ENCODE results near the gene PCCA. TPM values are rescaled to one million over a fixed set of nuclear protein-coding genes. Genes with fewer than 3 reads are reported as not detected.

The PCCA gene
- total RNA-seq, 2 donors from 2014 or later = 19.6 to 38.6 TPM

DNA sequence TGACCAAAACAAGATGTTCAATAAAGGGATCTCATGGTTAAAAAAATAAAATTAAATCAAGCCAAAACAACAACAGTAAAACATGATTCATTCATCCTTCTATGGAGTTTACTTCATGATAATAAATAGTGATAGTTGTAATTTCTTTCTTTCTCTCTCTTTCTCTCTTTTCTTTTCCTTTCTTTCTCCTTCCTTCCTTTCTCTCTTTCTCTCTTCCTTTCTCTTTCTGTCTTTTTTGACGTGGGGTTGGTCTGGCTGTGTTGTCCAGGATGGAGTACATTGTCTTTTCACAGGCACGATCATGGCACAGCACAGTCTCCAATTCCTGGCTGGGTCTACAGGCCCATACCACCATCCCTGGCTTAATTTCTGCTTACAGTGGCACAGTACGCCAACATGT, 29.1 kb upstream of the PCCA start:
- Histone ChIP-seq H3K4me1 (no peaks in the 10 kb centered on the region), H3K27me3 (no peaks in the 10 kb centered on the region), H3K27ac (no peak overlapping the region), H3K36me3 (no peaks in the 10 kb centered on the region), H3K4me3 (no peak overlapping the region), H3K9me3 (no peaks in the 10 kb centered on the region)
- TF ChIP-seq, protein P1, sequence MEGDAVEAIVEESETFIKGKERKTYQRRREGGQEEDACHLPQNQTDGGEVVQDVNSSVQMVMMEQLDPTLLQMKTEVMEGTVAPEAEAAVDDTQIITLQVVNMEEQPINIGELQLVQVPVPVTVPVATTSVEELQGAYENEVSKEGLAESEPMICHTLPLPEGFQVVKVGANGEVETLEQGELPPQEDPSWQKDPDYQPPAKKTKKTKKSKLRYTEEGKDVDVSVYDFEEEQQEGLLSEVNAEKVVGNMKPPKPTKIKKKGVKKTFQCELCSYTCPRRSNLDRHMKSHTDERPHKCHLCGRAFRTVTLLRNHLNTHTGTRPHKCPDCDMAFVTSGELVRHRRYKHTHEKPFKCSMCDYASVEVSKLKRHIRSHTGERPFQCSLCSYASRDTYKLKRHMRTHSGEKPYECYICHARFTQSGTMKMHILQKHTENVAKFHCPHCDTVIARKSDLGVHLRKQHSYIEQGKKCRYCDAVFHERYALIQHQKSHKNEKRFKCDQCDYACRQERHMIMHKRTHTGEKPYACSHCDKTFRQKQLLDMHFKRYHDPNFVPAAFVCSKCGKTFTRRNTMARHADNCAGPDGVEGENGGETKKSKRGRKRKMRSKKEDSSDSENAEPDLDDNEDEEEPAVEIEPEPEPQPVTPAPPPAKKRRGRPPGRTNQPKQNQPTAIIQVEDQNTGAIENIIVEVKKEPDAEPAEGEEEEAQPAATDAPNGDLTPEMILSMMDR (IDR thresholded peaks at IDR 0.05) = no peak
- DNase-seq (ENCODE audit: low spot score) = no peak

DNA sequence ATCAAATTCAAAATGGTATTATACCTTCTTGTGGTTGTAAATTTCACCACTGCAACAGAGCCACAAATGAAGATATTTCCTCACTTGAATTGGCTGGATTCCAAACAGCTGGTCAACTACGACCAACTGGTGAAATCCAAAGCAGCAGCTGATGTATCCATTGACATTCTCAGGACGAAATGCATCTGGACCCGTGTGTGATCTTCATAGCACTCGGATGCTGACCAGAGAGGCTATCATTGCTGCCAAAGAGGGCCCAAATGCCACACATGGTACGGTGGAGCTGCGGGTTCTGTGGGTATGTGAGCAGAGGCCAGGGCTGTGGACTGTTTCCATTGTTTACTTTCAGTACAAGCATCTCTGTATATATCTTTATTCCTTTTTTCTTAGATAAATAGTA, 25.6 kb upstream of the PCCA start:
- no peaks in the 10 kb centered on the region for H3K9me3 ChIP-seq
- H3K4me3 ChIP-seq = no peak overlapping the region
- no peaks in the 10 kb centered on the region for H3K27me3 ChIP-seq
- no peak for DNase-seq (ENCODE audit: low spot score)
- H3K4me1 ChIP-seq = no peaks in the 10 kb centered on the region
- H3K36me3 ChIP-seq = no peaks in the 10 kb centered on the region
- H3K27ac ChIP-seq = no peak overlapping the region
- TF ChIP-seq, protein P1 (IDR thresholded peaks at IDR 0.05) = no peak

DNA sequence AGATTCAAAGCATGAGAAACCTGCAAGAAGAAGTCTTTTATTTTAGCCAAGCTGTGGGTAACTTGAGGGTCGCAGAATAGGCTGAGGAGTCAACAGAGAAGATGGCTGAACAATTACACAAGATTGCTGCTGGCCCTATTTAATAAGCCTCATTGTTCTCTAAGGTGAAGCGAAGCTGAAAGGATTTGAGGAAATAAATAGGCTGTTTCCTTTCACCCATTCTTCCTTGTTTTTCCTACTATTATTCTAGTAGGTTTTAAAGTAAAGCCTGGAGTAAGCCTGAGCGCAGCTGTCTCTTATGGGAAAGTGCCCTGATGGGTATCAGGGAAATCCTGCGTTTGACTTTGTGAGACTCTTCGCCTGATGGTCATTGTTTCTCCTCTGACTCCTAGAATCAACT, 25.0 kb upstream of the PCCA start:
- TF ChIP-seq, protein P1 (IDR thresholded peaks at IDR 0.05) = no peak
- no peak for DNase-seq (ENCODE audit: low spot score)
- H3K36me3 ChIP-seq = no peaks in the 10 kb centered on the region
- no peaks in the 10 kb centered on the region for H3K4me1 ChIP-seq
- H3K27me3 ChIP-seq = no peaks in the 10 kb centered on the region
- no peak overlapping the region for H3K4me3 ChIP-seq
- H3K9me3 ChIP-seq = no peaks in the 10 kb centered on the region
- H3K27ac ChIP-seq = no peak overlapping the region

DNA sequence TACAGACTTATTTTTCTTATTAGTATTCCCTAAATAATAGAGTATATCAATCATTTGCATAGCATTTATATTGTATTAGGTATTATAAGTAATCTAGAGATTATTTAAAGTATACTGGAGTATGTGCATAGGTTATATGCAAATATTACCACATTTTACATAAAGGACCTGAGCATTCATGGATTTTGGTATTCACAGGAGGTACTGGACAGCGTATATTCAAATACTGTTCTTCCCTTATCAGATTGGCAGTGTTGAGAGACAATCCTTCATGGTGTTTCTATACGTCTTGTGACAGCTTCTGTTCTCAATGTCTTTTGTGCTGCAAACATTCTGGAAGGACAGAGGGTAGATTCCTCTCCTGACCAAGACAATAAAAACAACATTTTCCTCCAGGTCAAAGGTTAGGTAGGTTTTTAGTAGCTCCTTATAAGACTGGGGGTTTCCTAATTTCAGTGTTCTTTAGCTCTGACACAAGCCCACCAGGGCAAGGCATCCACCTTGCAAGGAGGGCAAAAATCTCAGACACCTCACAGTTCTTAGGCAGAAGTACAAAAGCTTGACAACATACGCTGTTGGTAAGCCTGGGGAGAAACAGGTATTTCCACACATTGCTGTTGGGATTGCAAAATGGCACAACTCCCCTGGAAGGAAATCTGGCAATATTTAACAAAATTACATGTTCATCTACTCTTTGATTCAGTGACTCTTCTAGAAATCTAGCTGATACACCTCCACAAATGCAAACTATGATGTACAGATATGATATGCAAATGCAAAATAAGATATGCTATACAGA, 20.6 kb upstream of the PCCA start:
- no peak for DNase-seq (ENCODE audit: low spot score)
- no peak overlapping the region for H3K4me3 ChIP-seq

DNA sequence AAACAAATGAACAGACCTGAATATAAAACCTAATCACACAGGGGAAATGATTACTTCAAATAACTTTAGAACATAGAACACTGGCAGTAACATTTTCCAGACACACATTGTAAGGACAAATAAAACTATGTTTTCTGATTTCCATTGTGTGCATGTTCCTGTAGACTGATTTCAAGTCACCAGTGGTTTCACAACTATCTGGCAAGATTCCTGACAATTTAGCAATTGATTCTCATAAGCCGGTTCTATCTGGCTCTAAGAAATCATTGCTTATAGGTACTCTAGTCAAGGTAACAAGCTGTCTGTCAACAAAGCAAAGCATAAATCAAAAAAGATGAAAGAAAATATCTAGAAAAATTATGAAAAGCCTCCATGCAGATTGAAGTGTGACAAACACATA, 19.6 kb upstream of the PCCA start:
- Histone ChIP-seq H3K4me1 (no peaks in the 10 kb centered on the region), H3K36me3 (no peaks in the 10 kb centered on the region), H3K4me3 (no peak overlapping the region), H3K9me3 (no peaks in the 10 kb centered on the region), H3K27ac (no peak overlapping the region), H3K27me3 (no peaks in the 10 kb centered on the region)
- TF ChIP-seq, protein P1 (IDR thresholded peaks at IDR 0.05) = no peak
- no peak for DNase-seq (ENCODE audit: low spot score)

More for the DNA sequence above, 20.6 kb upstream of the PCCA start:
- no peaks in the 10 kb centered on the region for H3K36me3 ChIP-seq
- TF ChIP-seq, protein P1 (IDR thresholded peaks at IDR 0.05) = no peak
- no peaks in the 10 kb centered on the region for H3K9me3 ChIP-seq
- H3K27me3 ChIP-seq = no peaks in the 10 kb centered on the region
- H3K4me1 ChIP-seq = no peaks in the 10 kb centered on the region
- no peak overlapping the region for H3K27ac ChIP-seq
